ENCODE measurements around the gene SLC29A4. TPM values are rescaled to one million over a fixed set of nuclear protein-coding genes. Genes with fewer than 3 reads are reported as not detected.
"Not testable (repeated sequence)": the region's sequence is repeated elsewhere in the genome, so short reads cannot be mapped to it uniquely, and the experiment has no call there.

Gene SLC29A4
- total and polyA plus RNA-seq, 5 donors from 2014 or later: 0.22 to 0.47 (median 0.25) TPM

GRCh38 chr7:5276611-5277010 lies 6.1 kb upstream of the SLC29A4 start:
- DNase-seq (no peak), ATAC-seq (ENCODE audit: low read depth in 2 of 2) (no peak)
- H3K9me3 ChIP-seq (ENCODE audit: control insufficient read depth in 2 of 2, low read length in 2 of 2): no peaks in the 10 kb centered on the region
- no peaks in the 10 kb centered on the region for H3K9me3 Mint-ChIP-seq
- no peaks in the 10 kb centered on the region for H3K4me1 ChIP-seq (ENCODE audit: control insufficient read depth, insufficient read depth, low read length, poor library complexity, severe bottlenecking)
- no peaks in the 10 kb centered on the region for H3K27me3 ChIP-seq (ENCODE audit: control insufficient read depth, insufficient read depth, low read length)
- H3K27ac ChIP-seq (ENCODE audit: insufficient read depth, low read length, poor library complexity, severe bottlenecking): no peak overlapping the region
- H3K4me1 Mint-ChIP-seq: no peaks in the 10 kb centered on the region
- H3K36me3 Mint-ChIP-seq: no peaks in the 10 kb centered on the region
- no peak overlapping the region for H3K4me3 Mint-ChIP-seq
- peaks cover 19% of the 10 kb centered on the region for H3K27me3 Mint-ChIP-seq
- no peak overlapping the region for H3K4me3 ChIP-seq (ENCODE audit: low read depth, low read length)
- no peaks in the 10 kb centered on the region for H3K36me3 ChIP-seq (ENCODE audit: control insufficient read depth, insufficient read depth, low read length)
- H3K27ac Mint-ChIP-seq: no peak overlapping the region

GRCh38 chr7:5278766-5279165 lies 4.0 kb upstream of the SLC29A4 start:
- H3K27ac Mint-ChIP-seq: no peak overlapping the region

GRCh38 chr7:5279734-5280133 lies 3.0 kb upstream of the SLC29A4 start:
- DNase-seq: no peak
- ATAC-seq (ENCODE audit: low read depth in 2 of 2): no peak
- Histone ChIP-seq H3K9me3 (ENCODE audit: control insufficient read depth in 2 of 2, low read length in 2 of 2) (no peaks in the 10 kb centered on the region), H3K27me3 (ENCODE audit: control insufficient read depth, insufficient read depth, low read length) (no peaks in the 10 kb centered on the region), H3K36me3 (ENCODE audit: control insufficient read depth, insufficient read depth, low read length) (no peaks in the 10 kb centered on the region), H3K27ac (ENCODE audit: insufficient read depth, low read length, poor library complexity, severe bottlenecking) (no peak overlapping the region), H3K4me1 (ENCODE audit: control insufficient read depth, insufficient read depth, low read length, poor library complexity, severe bottlenecking) (peaks cover 6% of the 10 kb centered on the region), H3K4me3 (ENCODE audit: low read depth, low read length) (no peak overlapping the region)
- Mint-ChIP-seq H3K27ac (no peak overlapping the region), H3K4me1 (peaks cover 0 to 4% (median 0%) of the 10 kb centered on the region in 4 donors), H3K4me3 (no peak overlapping the region), H3K9me3 (no peaks in the 10 kb centered on the region), H3K27me3 (peaks cover 19% of the 10 kb centered on the region), H3K36me3 (no peaks in the 10 kb centered on the region)

More at GRCh38 chr7:5278766-5279165, 4.0 kb upstream of the SLC29A4 start:
- H3K36me3 ChIP-seq (ENCODE audit: control insufficient read depth, insufficient read depth, low read length): no peaks in the 10 kb centered on the region
- no peaks in the 10 kb centered on the region for H3K9me3 ChIP-seq (ENCODE audit: control insufficient read depth in 2 of 2, low read length in 2 of 2)
- Mint-ChIP-seq H3K27me3 (peaks cover 19% of the 10 kb centered on the region), H3K4me1 (no peaks in the 10 kb centered on the region), H3K9me3 (no peaks in the 10 kb centered on the region), H3K36me3 (no peaks in the 10 kb centered on the region), H3K4me3 (peak overlapping the region in 1 of 4 donors; percentile 40)
- H3K4me3 ChIP-seq (ENCODE audit: low read depth, low read length): no peak overlapping the region
- no peak overlapping the region for H3K27ac ChIP-seq (ENCODE audit: insufficient read depth, low read length, poor library complexity, severe bottlenecking)
- DNase-seq (no peak), ATAC-seq (ENCODE audit: low read depth in 2 of 2) (no peak)
- peaks cover 6% of the 10 kb centered on the region for H3K4me1 ChIP-seq (ENCODE audit: control insufficient read depth, insufficient read depth, low read length, poor library complexity, severe bottlenecking)
- no peaks in the 10 kb centered on the region for H3K27me3 ChIP-seq (ENCODE audit: control insufficient read depth, insufficient read depth, low read length)

GRCh38 chr7:5281598-5282500 lies 894 bp upstream of the SLC29A4 start:
- H3K36me3 Mint-ChIP-seq; H3K9me3 ChIP-seq (ENCODE audit: control insufficient read depth in 2 of 2, low read length in 2 of 2); DNase-seq; H3K4me1 Mint-ChIP-seq; H3K27ac Mint-ChIP-seq; H3K27me3 ChIP-seq (ENCODE audit: control insufficient read depth, insufficient read depth, low read length); H3K4me3 ChIP-seq (ENCODE audit: low read depth, low read length); ATAC-seq (ENCODE audit: low read depth in 2 of 2); H3K36me3 ChIP-seq (ENCODE audit: control insufficient read depth, insufficient read depth, low read length); H3K27ac ChIP-seq (ENCODE audit: insufficient read depth, low read length, poor library complexity, severe bottlenecking); H3K9me3 Mint-ChIP-seq; H3K4me1 ChIP-seq (ENCODE audit: control insufficient read depth, insufficient read depth, low read length, poor library complexity, severe bottlenecking): not testable (repeated sequence)
- Mint-ChIP-seq H3K4me3 (peak overlapping the region; percentile 29 to 44 (median 32)), H3K27me3 (peaks cover 28% of the 10 kb centered on the region)

GRCh38 chr7:5283421-5284303 lies 919 bp downstream of the SLC29A4 start:
- Mint-ChIP-seq H3K9me3 (no peaks in the 10 kb centered on the region), H3K36me3 (no peaks in the 10 kb centered on the region), H3K27ac (no peak overlapping the region), H3K4me3 (no peak overlapping the region), H3K27me3 (peaks cover 29% of the 10 kb centered on the region), H3K4me1 (peaks cover 0 to 4% (median 0%) of the 10 kb centered on the region in 4 donors)
- no peak for ATAC-seq (ENCODE audit: low read depth in 2 of 2)
- no peaks in the 10 kb centered on the region for H3K27me3 ChIP-seq (ENCODE audit: control insufficient read depth, insufficient read depth, low read length)
- no peak for DNase-seq
- no peak overlapping the region for H3K27ac ChIP-seq (ENCODE audit: insufficient read depth, low read length, poor library complexity, severe bottlenecking)
- H3K36me3 ChIP-seq (ENCODE audit: control insufficient read depth, insufficient read depth, low read length): no peaks in the 10 kb centered on the region
- H3K9me3 ChIP-seq (ENCODE audit: control insufficient read depth in 2 of 2, low read length in 2 of 2): no peaks in the 10 kb centered on the region
- H3K4me1 ChIP-seq (ENCODE audit: control insufficient read depth, insufficient read depth, low read length, poor library complexity, severe bottlenecking): peaks cover 6% of the 10 kb centered on the region
- no peak overlapping the region for H3K4me3 ChIP-seq (ENCODE audit: low read depth, low read length)

GRCh38 chr7:5284304-5285281 lies 1.9 kb downstream of the SLC29A4 start:
- Mint-ChIP-seq H3K9me3 (no peaks in the 10 kb centered on the region), H3K27me3 (peaks cover 23% of the 10 kb centered on the region), H3K36me3 (no peaks in the 10 kb centered on the region), H3K4me3 (peak overlapping the region in 2 of 4 donors; percentile 26 to 58), H3K4me1 (peaks cover 0 to 4% (median 0%) of the 10 kb centered on the region in 4 donors), H3K27ac (no peak overlapping the region)
- peak in 1 of 3 donors; percentile 15 for DNase-seq
- Histone ChIP-seq H3K4me3 (ENCODE audit: low read depth, low read length) (no peak overlapping the region), H3K27me3 (ENCODE audit: control insufficient read depth, insufficient read depth, low read length) (no peaks in the 10 kb centered on the region), H3K36me3 (ENCODE audit: control insufficient read depth, insufficient read depth, low read length) (no peaks in the 10 kb centered on the region), H3K27ac (ENCODE audit: insufficient read depth, low read length, poor library complexity, severe bottlenecking) (no peak overlapping the region), H3K9me3 (ENCODE audit: control insufficient read depth in 2 of 2, low read length in 2 of 2) (no peaks in the 10 kb centered on the region), H3K4me1 (ENCODE audit: control insufficient read depth, insufficient read depth, low read length, poor library complexity, severe bottlenecking) (peaks cover 6% of the 10 kb centered on the region)
- no peak for ATAC-seq (ENCODE audit: low read depth in 2 of 2)

GRCh38 chr7:5286933-5287332 lies 4.2 kb downstream of the SLC29A4 start:
- no peak overlapping the region for H3K4me3 ChIP-seq (ENCODE audit: low read depth, low read length)
- no peaks in the 10 kb centered on the region for H3K27me3 ChIP-seq (ENCODE audit: control insufficient read depth, insufficient read depth, low read length)
- peaks cover 6% of the 10 kb centered on the region for H3K4me1 ChIP-seq (ENCODE audit: control insufficient read depth, insufficient read depth, low read length, poor library complexity, severe bottlenecking)
- H3K27me3 Mint-ChIP-seq: peaks cover 11% of the 10 kb centered on the region
- H3K4me1 Mint-ChIP-seq: peaks cover 0 to 4% (median 0%) of the 10 kb centered on the region in 4 donors
- no peak overlapping the region for H3K27ac ChIP-seq (ENCODE audit: insufficient read depth, low read length, poor library complexity, severe bottlenecking)
- H3K36me3 ChIP-seq (ENCODE audit: control insufficient read depth, insufficient read depth, low read length): no peaks in the 10 kb centered on the region
- peak overlapping the region in 1 of 4 donors; percentile 21 for H3K4me3 Mint-ChIP-seq
- ATAC-seq (ENCODE audit: low read depth in 2 of 2) (no peak), DNase-seq (no peak)
- H3K9me3 Mint-ChIP-seq: no peaks in the 10 kb centered on the region
- H3K27ac Mint-ChIP-seq: no peak overlapping the region
- H3K9me3 ChIP-seq (ENCODE audit: control insufficient read depth in 2 of 2, low read length in 2 of 2): no peaks in the 10 kb centered on the region
- no peaks in the 10 kb centered on the region for H3K36me3 Mint-ChIP-seq

All from CD4-positive, CD25-positive, alpha-beta regulatory T cell (primary cell).